ENCODE measurements around the gene RAB8B. TPM values are rescaled to one million over a fixed set of nuclear protein-coding genes. Genes with fewer than 3 reads are reported as not detected.

Gene RAB8B
- total RNA-seq, 1 experiment from 2014 or later, result 20.9 TPM

GRCh38 chr15:63218100-63218808, 28.8 kb downstream of the RAB8B start:
- Histone ChIP-seq H4K20me1 (ENCODE audit: insufficient read depth) (no peaks in the 10 kb centered on the region), H3K27ac (peak overlapping the region; percentile 76), H3K4me3 (no peak overlapping the region), H3K9me3 (ENCODE audit: insufficient read depth, low read depth) (no peaks in the 10 kb centered on the region), H3F3A (ENCODE audit: insufficient read depth, low read depth) (peaks cover 28% of the 10 kb centered on the region; the same call in 1 of the 2 replicates), H3K4me1 (replicated peaks; ENCODE audit: insufficient read depth) (peaks cover 53% of the 10 kb centered on the region), H3K36me3 (ENCODE audit: low read depth) (no peaks in the 10 kb centered on the region), H3K79me2 (ENCODE audit: low read depth) (peaks cover 27% of the 10 kb centered on the region; the same call in 1 of the 2 replicates), H3K9me2 (ENCODE audit: insufficient read depth) (no peaks in the 10 kb centered on the region), H3K4me2 (peak overlapping the region; percentile 51), H2AFZ (no peak overlapping the region), H3K27me3 (ENCODE audit: insufficient read depth, low read depth) (no peaks in the 10 kb centered on the region)
- POLR2A ChIA-PET (ENCODE audit: unreplicated experiment), result interaction anchor here (0.5 to 0.6 kb wide), 2 partner anchors 50 to 669 kb away, joined by 3 to 5 read pairs; no protein-coding TSS in a partner anchor
- intact Hi-C loops (cut with micrococcal nuclease; ENCODE audit: unreplicated experiment), result no loop called here
- CTCF ChIA-PET, result no interaction called here
- BruUV-seq (replicated peaks), result no TSS peak
- DNase-seq, result peak; percentile 21 to 88
- TF ChIP-seq CTCF (conservative IDR thresholded peaks at IDR 0.05) (no peak), EZH2 (IDR thresholded peaks at IDR 0.05; ENCODE audit: low read depth) (no peak)

- Histone ChIP-seq H3F3A (ENCODE audit: insufficient read depth, low read depth) (peaks cover 24% of the 10 kb centered on the region; the same call in 1 of the 2 replicates), H3K4me2 (no peak overlapping the region), H3K27ac (peak overlapping the region; percentile 76; the same call in 1 of the 2 replicates), H3K9me3 (ENCODE audit: insufficient read depth, low read depth) (no peaks in the 10 kb centered on the region), H4K20me1 (ENCODE audit: insufficient read depth) (no peaks in the 10 kb centered on the region), H2AFZ (no peak overlapping the region), H3K36me3 (ENCODE audit: low read depth) (no peaks in the 10 kb centered on the region), H3K79me2 (ENCODE audit: low read depth) (peaks cover 19% of the 10 kb centered on the region; the same call in 1 of the 2 replicates), H3K4me3 (no peak overlapping the region), H3K27me3 (ENCODE audit: insufficient read depth, low read depth) (no peaks in the 10 kb centered on the region), H3K4me1 (replicated peaks; ENCODE audit: insufficient read depth) (peaks cover 45% of the 10 kb centered on the region), H3K9me2 (ENCODE audit: insufficient read depth) (no peaks in the 10 kb centered on the region)
- intact Hi-C loops (cut with micrococcal nuclease; ENCODE audit: unreplicated experiment), result no loop called here
- ChIA-PET CTCF (interaction anchor here (0.6 kb wide), 1 partner anchor 64 kb away, joined by 6 read pairs; no protein-coding TSS in a partner anchor), POLR2A (ENCODE audit: unreplicated experiment) (no interaction called here)
- DNase-seq, result no peak
- TF ChIP-seq CTCF (conservative IDR thresholded peaks at IDR 0.05) (no peak), EZH2 (IDR thresholded peaks at IDR 0.05; ENCODE audit: low read depth) (no peak)
- BruUV-seq (replicated peaks), result no TSS peak
Measured at GRCh38 chr15:63219196-63219710, 29.8 kb downstream of the RAB8B start.

GRCh38 chr15:63221346-63221745, 31.9 kb downstream of the RAB8B start:
- 0 out of 2 replicates have a peak, but pooled peaks cover 12% of the 10 kb centered on the region for H3K79me2 ChIP-seq (ENCODE audit: low read depth)
- no TSS peak for BruUV-seq (replicated peaks)
- ChIA-PET CTCF (no interaction called here), POLR2A (ENCODE audit: unreplicated experiment) (interaction anchor here (0.5 kb wide), 1 partner anchor 50 kb away, joined by 15 read pairs; no protein-coding TSS in a partner anchor)
- peak overlapping the region; percentile 46 for H3K4me2 ChIP-seq
- TF ChIP-seq EZH2 (IDR thresholded peaks at IDR 0.05; ENCODE audit: low read depth) (no peak), CTCF (conservative IDR thresholded peaks at IDR 0.05) (no peak)
- H3F3A ChIP-seq (ENCODE audit: insufficient read depth, low read depth), result peaks cover 24% of the 10 kb centered on the region; the same call in 1 of the 2 replicates
- H4K20me1 ChIP-seq (ENCODE audit: insufficient read depth), result no peaks in the 10 kb centered on the region
- no peak overlapping the region for H3K4me3 ChIP-seq
- no peaks in the 10 kb centered on the region for H3K9me3 ChIP-seq (ENCODE audit: insufficient read depth, low read depth)
- H3K36me3 ChIP-seq (ENCODE audit: low read depth), result no peaks in the 10 kb centered on the region
- intact Hi-C loops (cut with micrococcal nuclease; ENCODE audit: unreplicated experiment), result no loop called here
- H3K27me3 ChIP-seq (ENCODE audit: insufficient read depth, low read depth), result no peaks in the 10 kb centered on the region
- H3K4me1 ChIP-seq (replicated peaks; ENCODE audit: insufficient read depth), result peaks cover 45% of the 10 kb centered on the region
- H2AFZ ChIP-seq, result no peak overlapping the region
- no peaks in the 10 kb centered on the region for H3K9me2 ChIP-seq (ENCODE audit: insufficient read depth)
- H3K27ac ChIP-seq, result peak overlapping the region; percentile 17; the same call in 1 of the 2 replicates
- DNase-seq, result peak in 1 of 2 experiments; percentile 47
